Measurements from ENCODE around the gene LARP7. TPM values are rescaled to one million over a fixed set of nuclear protein-coding genes. Genes with fewer than 3 reads are reported as not detected.
"Not testable (repeated sequence)": the region's sequence is repeated elsewhere in the genome, so short reads cannot be mapped to it uniquely, and the experiment has no call there.

The LARP7 gene
- total RNA-seq, 1 donor from 2014 or later = 14.7 TPM

DNA sequence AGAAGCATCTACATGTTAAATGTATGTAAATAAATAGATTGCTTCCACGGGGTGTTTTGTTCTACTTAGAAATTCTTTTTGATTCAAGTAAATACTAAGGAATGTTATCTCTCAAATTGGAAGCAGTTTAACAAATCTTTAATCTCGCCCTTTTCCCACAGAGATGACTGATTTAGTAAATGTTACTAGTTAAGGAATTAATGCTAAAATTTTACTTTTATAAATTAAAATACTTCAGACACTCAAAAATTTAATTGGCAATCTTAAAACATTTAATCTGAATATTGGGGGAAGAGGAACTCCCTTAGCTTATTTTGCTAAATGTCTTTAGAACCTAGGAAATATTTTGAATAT lies 12.1 kb downstream of the LARP7 start:
- DNase-seq (ENCODE audit: low spot score) (no peak), ATAC-seq (no peak)

DNA sequence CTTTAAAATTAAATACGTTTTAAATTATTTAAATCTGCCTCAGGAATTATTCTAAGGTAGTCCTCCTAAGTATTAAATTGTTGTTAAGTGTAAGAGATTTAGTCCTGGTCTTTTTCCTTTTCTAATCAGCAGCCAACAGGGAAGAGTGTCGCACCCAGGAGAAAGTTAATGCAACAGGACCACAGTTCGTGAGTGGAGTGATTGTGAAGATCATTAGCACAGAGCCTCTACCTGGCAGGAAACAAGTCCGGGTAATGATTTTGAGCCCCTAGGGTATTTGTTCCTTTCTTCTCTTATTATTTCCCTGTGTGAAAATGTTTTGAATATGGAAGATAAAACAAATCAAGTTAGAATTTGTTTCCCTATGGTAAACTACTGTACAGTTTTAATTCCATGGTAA lies 13.4 kb downstream of the LARP7 start:
- DNase-seq (ENCODE audit: low spot score) (no peak), ATAC-seq (no peak)

DNA sequence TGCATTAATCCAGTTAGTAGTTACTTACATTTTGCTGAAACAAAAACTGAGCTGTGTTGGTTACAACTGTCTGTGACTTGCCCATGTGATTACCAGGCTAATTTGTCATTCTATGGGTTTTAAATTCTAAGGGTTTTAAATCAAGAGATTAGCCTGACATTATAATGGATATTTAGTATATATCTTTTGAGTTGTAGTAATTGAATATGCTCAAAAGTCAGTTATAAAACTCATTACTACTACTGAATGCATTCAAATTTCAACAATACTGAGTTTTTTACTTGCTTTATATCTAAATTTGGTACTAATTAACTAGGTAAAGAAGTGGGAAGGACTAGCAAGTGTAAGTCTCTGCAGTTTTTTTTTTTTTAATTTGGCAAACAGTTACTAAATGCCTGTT lies 14.7 kb downstream of the LARP7 start:
- ATAC-seq = no peak

DNA sequence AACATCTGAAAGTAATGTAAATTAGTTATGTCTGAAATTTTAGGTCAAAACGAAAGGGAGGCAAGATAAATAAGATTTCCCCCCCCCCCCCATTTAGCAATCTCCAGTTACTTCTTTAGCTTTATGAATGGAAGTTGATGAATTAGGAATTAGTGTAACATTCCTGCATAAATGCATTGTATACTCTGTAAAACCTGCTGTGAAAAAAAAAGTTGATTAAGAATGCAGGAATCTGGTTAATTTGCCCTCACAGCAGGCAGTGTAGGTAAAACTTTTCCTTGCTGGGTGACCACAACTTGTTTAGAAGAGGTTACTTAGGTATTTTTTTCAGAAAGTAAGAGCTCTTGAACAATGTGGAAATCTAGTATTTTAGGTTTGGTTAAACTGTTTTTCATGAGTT lies 15.3 kb downstream of the LARP7 start:
- no peak for ATAC-seq
- DNase-seq (ENCODE audit: low spot score) = no peak

More for the DNA sequence above, 14.7 kb downstream of the LARP7 start:
- no peak for DNase-seq (ENCODE audit: low spot score)

DNA sequence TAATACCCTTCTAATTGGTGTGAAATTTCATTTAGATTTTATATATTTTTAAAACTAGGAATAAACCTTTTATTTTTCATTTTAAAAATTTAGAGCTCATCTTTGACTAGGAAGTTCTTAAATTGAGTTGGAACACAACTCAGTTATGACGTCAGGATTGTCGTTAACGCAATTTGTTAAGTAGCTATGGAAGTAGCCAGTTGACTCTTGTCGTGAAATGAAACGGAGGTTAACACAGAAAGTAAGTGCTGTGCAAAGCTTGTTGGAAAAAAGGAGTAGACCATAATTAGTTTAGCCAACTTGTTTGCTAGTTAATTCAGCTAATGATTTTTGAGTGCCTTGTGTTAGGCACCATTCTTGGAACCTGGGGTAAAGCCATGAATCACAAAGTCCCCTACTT lies 18.3 kb downstream of the LARP7 start:
- DNase-seq (ENCODE audit: low spot score) = no peak
- no peak for ATAC-seq

DNA sequence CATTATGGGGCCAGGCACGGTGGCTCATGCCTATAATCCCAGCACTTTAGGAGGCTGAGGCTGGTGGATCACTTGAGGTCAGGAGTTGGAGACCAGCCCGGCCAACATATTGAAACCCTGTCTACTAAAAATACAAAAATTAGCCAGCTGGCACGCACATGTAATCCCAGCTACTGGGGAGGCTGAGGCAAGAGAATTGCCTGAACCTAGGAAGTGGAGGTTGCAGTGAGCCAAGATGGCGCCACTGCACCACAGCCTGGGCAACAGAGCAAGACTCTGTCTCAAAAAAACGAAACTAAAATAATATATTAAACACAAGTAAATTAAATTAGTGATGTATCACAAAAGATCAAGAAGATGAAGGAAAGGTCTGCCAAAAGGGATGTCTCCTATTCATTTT lies 19.2 kb downstream of the LARP7 start:
- not testable (repeated sequence) for DNase-seq (ENCODE audit: low spot score); ATAC-seq

DNA sequence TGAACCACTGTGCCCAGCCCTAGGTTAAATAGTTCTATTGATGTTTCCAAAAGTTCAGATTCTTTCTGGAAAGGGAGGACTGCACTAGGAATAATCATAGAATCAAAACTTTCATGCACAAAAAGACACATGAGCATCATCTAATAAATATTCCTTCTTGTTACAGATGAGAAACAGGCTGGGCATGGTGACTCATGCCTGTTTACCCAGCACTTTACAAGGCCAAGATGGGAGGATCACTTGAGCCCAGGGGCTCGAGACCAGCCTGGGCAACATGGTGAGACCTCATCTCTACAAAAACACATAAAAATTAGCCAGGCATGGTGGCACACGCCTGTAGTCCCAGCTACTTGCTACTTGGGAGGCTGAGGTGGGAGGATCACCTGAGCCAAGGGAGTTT lies 27.7 kb downstream of the LARP7 start:
- DNase-seq (ENCODE audit: low spot score) (no peak), ATAC-seq (no peak)

DNA sequence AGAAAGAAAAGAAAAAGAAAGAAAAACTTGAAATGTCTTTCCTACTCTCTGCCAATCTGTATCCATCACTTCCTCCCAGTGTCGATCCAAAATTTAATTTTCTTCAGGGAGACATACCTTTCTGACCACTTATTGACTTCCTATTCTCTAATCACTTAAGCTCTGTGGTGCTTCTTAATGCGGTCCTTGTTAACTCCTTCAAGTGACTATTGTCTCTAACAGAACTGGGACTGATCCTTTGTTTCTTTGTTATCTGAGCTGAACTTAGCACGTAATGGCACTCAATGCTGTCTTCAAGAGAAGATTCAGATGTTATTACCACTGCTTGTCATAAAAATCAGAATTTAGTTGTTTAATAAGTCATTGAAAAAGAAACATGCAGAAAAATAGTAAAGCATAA lies 31.2 kb downstream of the LARP7 start:
- ATAC-seq = no peak
- no peak for DNase-seq (ENCODE audit: low spot score)

DNA sequence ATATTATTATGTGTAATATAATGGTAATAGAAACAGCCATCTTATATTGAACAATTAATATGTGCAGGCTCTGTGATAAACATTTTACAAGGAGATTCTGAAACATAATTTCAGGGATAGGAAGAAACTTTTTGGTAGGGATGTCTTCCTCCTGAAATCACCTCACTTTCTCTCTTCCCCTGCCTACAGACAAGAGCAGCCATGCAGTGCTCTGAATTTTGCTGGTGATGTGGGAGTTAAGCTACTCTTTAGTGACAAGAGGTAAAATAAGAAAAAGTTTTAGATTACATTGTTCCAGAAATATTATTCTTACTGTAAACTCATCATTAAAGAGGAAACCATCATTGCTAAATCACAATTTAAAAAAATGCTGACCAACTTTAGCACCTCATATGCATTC lies 36.1 kb downstream of the LARP7 start:
- DNase-seq (ENCODE audit: low spot score) (no peak), ATAC-seq (no peak)

DNA sequence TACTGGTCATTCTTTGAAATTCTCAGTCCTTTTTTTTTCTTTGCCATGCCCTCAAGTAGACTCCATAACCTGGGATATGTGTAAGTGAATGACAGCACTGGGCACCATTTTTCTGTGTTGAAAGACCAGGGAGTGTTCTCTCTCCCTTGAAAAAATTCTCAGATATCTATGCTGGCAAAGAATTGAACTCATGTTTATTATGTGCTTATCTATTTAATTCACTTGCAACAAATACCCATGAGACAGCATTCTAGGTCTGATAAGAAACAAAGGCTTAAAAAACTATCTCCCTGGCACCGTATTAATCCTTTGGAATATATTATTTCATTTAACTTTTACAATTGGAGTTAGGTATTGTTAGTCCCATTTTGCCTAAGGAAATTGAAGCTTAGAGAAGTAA lies 36.7 kb downstream of the LARP7 start:
- DNase-seq (ENCODE audit: low spot score) (no peak), ATAC-seq (no peak)

DNA sequence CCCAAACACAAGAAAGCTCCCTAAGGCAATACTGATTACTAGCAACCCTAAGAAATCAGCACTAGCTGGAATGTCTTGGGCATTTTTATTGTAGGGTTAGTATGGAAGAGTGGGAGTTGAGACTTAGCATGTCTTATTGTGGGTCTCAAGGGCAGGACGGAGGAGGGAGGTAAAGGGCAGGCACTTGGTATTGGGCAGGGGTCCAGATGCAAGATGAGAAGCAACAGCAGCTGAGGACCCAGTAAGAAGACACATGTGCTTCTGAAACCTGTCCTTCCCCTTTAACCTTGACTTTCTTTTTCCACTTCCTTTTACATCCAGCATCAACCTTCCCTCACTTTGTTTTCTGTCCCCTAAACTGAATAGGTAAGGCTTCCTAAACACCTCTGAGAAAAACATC lies 37.4 kb downstream of the LARP7 start:
- ATAC-seq (no peak), DNase-seq (ENCODE audit: low spot score) (no peak)

DNA sequence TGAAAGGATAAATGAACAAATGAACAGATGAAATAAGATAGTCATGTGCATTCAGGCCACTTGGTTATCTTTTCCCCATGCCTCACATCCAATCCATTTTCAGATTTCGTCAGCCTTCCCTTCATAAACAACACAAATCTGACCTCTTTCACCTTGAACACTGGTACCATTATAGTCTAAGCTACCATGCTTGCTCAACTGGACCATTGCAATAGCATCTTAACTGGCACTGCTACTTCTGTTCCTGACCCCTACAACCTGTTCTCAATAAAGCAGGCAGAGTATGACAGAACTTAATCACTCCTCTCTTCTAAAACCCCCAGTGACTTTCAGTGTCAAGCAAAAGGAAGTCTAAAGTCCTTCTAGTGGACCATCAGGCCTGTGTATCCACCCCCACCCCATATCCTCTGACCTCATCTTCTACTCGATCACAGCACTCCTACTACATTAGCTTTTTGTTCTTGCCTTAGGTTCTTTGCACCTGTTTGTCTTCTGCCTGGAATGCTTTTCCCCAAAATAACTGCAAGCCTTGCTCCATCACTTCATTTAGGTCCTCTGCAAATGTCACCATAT lies 40.7 kb downstream of the LARP7 start:
- ATAC-seq (no peak), DNase-seq (ENCODE audit: low spot score) (no peak)

DNA sequence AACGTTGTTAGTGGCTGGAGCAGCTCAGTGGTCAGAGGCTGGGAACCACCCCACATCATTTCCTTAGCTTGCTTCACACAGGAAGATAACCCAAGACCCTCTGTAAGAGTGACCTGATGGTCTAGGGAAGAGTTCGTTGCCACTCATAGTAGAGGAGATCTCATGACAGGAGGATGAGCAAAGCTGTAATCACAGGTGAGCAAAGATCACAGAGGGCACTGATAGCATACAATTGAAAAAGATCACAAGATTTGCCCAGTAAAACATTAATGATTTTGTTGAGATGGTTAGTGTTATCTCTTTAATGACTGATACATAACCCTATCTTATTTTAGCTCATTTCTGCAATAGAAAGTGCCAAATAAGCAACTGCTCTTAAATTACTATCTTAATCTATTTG lies 44.1 kb downstream of the LARP7 start:
- ATAC-seq (no peak), DNase-seq (ENCODE audit: low spot score) (no peak)

DNA sequence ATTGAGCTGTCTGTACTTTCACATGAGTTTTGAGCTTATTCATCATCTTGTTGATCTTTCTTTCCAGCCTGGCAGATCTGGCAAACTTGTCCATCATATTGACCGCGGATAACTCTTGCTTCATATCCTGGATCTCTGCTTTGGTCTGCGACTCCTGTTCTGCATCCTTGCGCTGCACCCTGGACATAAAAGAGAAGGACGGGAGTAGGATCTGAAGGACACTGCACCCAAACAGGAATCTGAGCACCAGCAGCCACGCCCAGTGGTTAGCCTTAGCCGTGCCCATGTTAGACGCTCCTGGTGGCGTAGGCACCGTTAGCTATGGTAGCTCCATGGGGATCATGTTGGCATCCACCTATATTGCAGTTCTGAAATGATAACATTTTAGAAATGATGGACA lies 56.6 kb downstream of the LARP7 start:
- DNase-seq (ENCODE audit: low spot score) (no peak), ATAC-seq (no peak)

DNA sequence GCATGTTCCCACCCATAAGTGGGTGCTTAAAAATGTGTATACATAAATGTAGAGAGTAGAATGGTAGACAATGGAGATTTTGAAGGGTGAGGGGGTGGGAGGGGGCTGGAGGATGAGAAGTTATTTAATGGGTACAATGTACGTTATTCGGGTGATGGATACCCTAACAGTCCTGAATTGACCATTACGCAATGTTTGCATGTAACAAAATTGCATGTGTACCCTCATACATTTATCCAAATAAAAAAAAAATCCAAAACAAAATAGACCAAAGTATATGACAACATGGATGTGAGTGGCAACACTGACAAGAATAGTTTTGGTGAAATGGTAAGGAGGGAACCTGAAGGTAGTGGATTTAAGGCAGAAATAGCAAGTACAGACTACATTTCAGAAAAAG lies 63.7 kb downstream of the LARP7 start:
- ATAC-seq (no peak), DNase-seq (ENCODE audit: low spot score) (no peak)

DNA sequence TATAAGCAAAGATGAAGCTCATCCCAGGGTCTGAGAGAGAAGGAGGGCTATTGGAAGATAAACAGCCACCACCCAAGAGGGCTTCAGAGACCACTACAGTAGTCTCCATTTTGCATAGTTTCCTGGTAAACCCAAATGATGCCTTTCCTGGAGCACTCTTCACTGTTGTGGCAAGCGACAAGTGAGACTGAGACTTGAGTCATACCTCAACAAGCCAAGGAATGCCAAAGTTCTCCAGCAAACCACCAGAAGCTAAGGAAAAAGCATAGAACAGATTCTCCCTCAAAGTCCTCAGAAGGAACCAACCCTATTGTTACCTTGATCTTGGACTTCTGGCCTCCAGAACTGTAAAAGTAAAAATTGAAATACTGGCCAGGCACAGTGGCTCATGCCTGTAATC lies 65.9 kb downstream of the LARP7 start:
- ATAC-seq = no peak
- DNase-seq (ENCODE audit: low spot score) = no peak

DNA sequence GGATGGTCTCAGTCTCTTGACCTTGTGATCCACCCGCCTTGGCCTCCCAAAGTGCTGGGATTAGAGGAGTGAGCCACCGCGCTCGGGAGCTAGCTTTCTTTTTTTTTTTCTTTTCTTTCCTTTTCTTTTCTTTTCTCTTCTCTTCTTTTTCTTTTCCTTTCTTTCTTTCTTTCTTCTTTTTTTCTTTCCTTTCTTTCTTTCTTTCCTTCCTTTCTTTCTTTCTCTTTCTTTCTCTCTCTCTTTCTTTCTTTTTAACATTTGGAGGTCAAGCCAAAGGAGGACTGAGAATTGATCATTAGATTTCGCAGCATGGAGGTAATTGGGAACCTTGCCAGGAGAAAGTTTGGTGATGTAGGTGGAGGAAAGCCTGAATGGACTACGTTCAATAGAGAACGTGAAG lies 67.4 kb downstream of the LARP7 start:
- DNase-seq (ENCODE audit: low spot score) (no peak), ATAC-seq (no peak)

DNA sequence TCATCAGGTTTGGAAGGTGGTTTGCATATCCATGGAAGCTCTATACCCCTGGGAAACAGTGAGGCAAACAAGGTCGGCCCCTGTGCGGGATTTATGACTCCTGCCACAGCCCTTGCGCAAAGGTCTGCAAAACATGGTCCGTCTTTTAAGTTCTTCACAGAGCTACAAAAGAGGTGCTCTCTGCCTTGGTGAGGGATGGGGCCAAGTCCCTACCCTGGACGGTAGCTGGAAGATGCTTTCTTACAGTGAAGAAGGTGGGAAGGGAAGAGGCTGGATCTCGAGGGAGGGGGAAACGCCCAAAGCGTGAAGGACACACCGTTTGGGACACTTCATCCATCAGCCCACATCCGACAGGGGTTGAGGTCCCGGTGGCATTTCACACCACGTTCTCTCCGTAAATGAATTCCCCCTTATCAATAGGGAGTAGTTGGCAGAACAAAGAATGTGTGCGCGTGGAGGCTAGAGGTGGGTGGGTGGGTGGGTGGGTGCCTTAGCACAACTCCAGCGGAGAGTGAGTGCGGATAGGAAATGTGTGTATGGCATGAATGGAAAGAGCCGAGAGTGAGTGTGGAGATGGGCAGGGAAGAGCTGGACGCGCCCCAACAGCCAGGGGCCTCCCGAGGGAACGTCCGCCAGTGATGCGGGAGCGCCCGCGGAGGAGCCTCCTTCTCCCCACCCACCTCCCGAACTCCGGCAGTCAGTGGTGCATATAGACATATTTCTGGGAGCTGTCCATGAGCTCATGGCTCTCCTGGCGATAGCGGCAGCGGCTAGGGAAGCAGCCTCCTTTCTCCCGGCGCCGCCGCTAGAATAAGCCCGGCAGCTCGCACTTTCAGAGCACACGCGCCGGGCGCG lies 68.3 kb downstream of the LARP7 start:
- DNase-seq (ENCODE audit: low spot score) (no peak), ATAC-seq (peak; percentile 75)

DNA sequence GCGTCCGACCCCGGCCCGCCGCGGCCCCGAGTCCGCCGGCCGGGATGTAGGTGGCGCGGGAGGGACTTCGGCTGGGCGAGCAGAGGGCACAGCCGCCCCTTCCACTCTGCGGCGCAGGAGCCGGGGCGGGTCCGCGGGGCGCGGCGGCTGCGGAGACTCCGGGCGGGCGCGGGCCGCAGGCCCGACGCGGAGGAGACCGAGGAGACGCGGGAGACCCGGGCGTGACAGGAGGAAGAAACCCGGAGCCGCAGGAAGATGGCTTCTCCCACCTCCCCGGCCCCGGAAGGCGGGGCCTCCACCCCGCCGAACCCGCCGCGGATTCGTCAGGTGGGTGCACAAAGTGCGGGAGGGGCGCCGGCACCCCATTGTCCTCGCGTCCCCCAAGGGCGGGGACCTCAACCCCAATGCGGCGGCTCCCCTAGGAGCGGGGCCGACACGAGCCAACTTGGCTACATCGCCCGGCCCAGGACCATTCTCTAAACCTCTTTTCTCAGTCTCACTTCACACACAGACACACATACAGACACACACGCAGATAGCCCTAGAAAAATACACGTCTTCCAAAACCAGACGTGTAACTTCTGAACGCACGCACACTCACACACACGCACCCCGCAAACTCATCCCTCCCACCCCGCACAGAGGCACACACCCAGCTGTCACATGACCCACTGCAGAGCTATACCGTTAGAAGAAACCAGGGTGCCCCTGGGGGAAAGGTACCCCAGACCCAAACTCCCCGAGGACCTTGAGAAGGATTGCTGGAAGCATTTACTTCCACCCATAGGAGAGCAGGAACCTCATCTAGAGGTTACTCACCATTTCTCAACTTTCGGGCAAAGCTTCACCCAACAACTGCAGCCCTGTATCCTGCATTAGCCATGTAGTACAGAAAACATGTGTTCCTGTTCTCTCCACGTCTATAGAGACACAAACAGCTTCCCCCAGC lies 69.2 kb downstream of the LARP7 start:
- ATAC-seq = peak; percentile 91
- not testable (repeated sequence) for DNase-seq (ENCODE audit: low spot score)

DNA sequence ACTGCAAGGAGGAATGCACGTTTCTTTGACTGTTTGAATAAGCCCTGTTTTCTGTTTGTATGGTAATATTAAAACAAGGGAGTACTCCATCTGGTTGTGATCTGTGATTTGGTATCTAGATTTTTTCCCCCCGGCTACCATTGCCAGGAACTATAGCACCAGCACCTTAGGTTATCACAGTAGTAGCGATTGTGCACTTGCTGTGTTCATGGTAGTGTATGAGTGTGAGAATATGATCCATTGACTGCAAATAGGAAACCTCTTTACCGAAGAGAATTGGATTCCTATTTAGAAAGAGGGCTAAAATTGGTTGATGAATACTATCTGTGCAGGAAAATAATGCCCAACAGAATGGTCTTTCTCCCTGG lies 69.9 kb downstream of the LARP7 start:
- DNase-seq (ENCODE audit: low spot score) (no peak), ATAC-seq (no peak)
